HG03159 (cell line): ENCODE measurements around the gene PIRT.

ENCODE experiments used
- ATAC-seq: cut with Tn5 transposase; IDR thresholded peaks from one replicate; pipeline ENCODE4 v1.9.1; 2021; ENCODE audit warnings: mild to moderate bottlenecking, moderate library complexity; ENCODE audit not compliant: unreplicated experiment

PIRT gene

GRCh38 chr17:10821770-10822169, 16.1 kb downstream of the PIRT start:
- ATAC-seq = no peak

- ATAC-seq = no peak
These were observed 16.8 kb downstream of the PIRT start for GRCh38 chr17:10821054-10821453.

- ATAC-seq = no peak
These were observed 22.6 kb downstream of the PIRT start for GRCh38 chr17:10815319-10815718.

- no peak for ATAC-seq
These were observed 23.8 kb downstream of the PIRT start for GRCh38 chr17:10814075-10814474.

DNA sequence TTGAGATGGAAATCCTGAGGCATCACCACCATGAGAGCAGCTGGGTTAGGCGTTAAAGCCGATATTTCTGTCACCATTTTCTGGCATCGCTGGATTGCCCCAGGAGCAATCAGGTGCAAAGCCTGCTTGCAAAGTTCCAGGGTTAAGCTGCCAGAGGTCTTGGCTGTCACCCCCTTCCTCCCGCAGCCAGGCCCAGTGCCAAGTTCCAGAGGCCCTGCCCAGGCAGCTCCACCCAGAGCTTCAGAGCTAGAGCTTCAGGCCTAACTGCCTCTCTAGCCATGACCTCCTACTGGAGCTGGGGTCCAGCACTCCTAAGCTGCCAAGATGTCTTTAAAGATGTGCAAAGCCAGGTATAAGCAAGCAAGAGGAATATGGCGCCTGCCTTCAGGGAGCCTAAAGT, 25.2 kb downstream of the PIRT start:
- ATAC-seq = no peak

- ATAC-seq = no peak
These were observed 28.3 kb downstream of the PIRT start for GRCh38 chr17:10809605-10810004.

GRCh38 chr17:10807704-10808128, 30.2 kb downstream of the PIRT start:
- no peak for ATAC-seq

DNA sequence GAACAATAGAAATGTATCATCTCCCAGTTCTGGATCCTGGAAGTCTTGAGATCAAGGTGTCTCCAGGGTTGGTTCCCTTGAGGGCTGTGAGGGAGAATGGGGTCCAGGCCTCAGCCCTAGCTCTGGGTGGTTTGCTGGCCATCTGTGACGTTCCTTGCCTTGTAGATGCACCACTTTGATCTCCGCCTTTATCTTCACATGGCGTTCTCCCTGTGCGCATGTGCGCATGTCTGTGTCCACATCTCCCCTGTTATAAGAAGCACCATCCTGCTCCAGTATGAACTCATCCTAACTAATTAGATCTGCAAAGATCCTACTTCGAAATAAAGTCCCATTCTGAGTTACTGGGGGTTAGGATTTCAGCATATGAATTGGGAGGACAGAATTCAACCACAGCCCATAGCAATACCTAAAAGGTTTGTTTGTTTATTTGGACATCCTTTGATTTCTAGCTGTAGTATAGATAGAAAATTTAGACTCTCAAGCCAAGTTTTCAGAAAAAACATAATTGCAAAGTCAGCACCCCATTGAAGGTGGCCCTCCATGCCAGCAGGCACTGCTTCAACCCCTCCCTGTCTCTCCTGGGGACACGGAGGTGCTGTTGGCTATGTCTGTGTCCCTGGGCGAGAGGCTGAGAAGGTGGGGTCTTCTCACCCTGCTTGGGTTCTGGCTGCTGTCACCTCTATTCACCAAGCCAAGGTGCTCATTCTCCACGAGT, 31.2 kb downstream of the PIRT start:
- no peak for ATAC-seq

GRCh38 chr17:10805911-10806310, 32.0 kb downstream of the PIRT start:
- ATAC-seq = no peak

- ATAC-seq = no peak
These were observed 33.3 kb downstream of the PIRT start for GRCh38 chr17:10804546-10804945.

- no peak for ATAC-seq
These were observed 33.9 kb downstream of the PIRT start, which contains the start of gene TMEM238L for GRCh38 chr17:10803830-10804475. Gene TMEM238L, minus strand, starts transcription at chr17:10804099. Its CDS starts 136 bp downstream, at chr17:10803963.

GRCh38 chr17:10803350-10803749, 34.5 kb downstream of the PIRT start:
- no peak for ATAC-seq

DNA sequence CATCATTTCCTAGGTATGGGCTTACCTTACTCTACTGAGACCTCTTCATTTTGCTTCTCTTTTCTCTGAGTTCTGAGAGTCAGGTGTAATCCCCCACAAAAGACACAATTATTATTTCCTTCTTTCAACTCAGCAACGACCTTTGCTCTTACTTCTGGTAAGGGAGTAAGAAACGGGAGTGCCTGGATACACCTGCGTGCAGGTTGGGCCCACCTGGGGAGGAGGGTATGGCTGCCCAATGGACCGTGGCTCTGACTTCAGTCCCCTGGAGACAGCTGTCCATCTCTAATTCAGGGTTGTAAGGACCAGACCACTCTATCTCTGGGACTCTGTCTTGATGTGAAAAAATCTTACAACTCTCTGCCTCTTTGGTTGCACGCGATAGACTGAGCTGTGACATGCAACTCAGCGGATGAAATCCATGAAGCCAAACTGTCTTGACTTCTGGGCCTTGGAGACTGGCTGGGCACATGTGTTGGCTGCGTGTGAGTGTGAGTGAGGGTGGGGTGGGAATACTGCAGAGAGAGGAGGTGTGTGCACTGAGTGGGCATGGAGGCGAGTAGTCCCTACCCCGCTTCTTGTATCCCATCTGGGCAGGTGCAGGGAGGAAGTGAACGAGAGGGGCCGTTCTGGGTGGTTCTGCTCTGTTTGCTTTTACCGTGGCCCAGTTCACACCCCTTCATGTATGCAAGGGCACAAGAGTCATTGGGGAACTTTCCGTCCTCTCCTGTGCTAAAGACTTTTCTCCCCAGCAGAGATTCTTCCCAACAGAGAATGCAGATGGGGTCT, 35.2 kb downstream of the PIRT start:
- no peak for ATAC-seq

GRCh38 chr17:10799407-10799806, 38.5 kb downstream of the PIRT start:
- ATAC-seq = no peak

- ATAC-seq = no peak
These were observed 39.0 kb downstream of the PIRT start for GRCh38 chr17:10798910-10799309.

GRCh38 chr17:10798332-10798749, 39.5 kb downstream of the PIRT start:
- ATAC-seq = no peak

GRCh38 chr17:10797476-10798328, 40.2 kb downstream of the PIRT start:
- ATAC-seq = no peak

DNA sequence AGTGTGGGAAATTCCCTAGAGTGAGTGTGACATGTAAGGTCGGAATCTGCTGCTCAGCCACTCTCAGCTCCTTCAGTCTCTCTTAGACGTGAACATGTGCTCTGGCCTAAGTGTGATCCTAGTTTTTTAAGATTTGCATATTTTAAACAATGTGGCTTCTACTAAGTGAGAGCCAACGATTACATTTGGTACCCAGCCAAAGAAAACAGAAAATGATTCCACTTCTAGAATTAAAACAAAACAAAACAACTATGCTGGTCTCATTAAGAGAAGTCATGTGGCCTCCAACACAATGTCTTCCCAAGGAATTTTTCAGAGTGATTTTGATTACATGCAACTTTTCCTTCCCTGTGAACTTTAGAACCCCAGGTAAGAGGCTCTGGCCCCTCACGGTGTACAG, 44.1 kb downstream of the PIRT start:
- no peak for ATAC-seq

GRCh38 chr17:10793256-10793655, 44.6 kb downstream of the PIRT start:
- ATAC-seq = no peak

DNA sequence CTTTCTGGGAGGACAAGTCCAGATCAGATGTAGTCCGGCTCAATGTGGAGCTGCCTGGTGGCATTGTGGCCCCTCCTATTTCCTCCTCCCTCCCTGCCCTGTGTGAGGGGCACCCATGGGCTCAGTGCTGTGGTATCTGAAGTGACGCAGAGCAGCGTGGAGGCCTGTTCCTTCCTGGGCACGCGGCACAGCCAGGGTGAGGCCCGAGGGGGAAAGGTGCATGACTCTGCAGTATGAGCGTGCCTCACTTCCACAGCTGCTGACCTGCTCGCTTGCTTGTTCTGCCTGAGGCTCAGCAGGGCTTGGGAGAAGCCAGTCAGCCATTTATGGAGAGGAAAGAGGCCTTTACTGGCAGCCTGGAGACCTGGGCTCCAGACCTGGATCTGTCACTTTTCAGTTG, 45.7 kb downstream of the PIRT start:
- no peak for ATAC-seq
